Transverse colon (tissue), 4 donors: ENCODE data around the gene ZNF621. TPM values are rescaled to one million over a fixed set of nuclear protein-coding genes. Genes with fewer than 3 reads are reported as not detected.

ENCODE experiments used
- DNase-seq: peaks from one replicate; pipeline ENCODE4 v3.0.0-alpha.2; 2019
- H3K27ac ChIP-seq, 4 donors: fragments of 200-600 bp; sonication (generic); 2 replicates each; pipeline ENCODE4 v1.5.1; 2016 to 2018; ENCODE audit warnings: inconsistent platforms in 4 of 4
- H3K27me3 ChIP-seq: fragments of 200-600 bp; sonication (generic); 2 replicates; pipeline ENCODE4 v1.5.1; 2017; ENCODE audit warnings: inconsistent platforms
- H3K36me3 ChIP-seq, 4 donors: fragments of 200-600 bp; sonication (generic); 2 replicates each; pipeline ENCODE4 v1.5.1; 2017 to 2019; ENCODE audit warnings: inconsistent platforms in 4 of 4
- H3K4me1 ChIP-seq, 4 donors: fragments of 200-600 bp; sonication (generic); 2 replicates each; pipeline ENCODE4 v1.5.1; 2017 to 2020; ENCODE audit warnings: inconsistent platforms in 4 of 4
- H3K4me3 ChIP-seq, 4 donors: fragments of 200-600 bp; sonication (generic); 1 replicate in 1 of 4; 2 replicates in 3 of 4; pipeline versions ENCODE4 v1.5.1 to v1.6.1; 2017 to 2019; ENCODE audit warnings: inconsistent platforms in 4 of 4
- H3K9me3 ChIP-seq, 2 donors: fragments of 200-600 bp; sonication (generic); 2 replicates each; pipeline ENCODE4 v1.5.1; 2017 to 2019; ENCODE audit warnings: inconsistent platforms in 2 of 2
- CTCF ChIP-seq, 5 experiments: fragments of 200-600 bp in 3 of 5; fragments of 450-650 bp in 2 of 5; sonication (generic) in 3 of 5; IDR thresholded peaks; 1 replicate in 2 of 5; 2 replicates in 3 of 5; pipeline ENCODE4 v1.5.1; 2016 to 2017; ENCODE audit warnings: antibody characterized with exemption in 5 of 5, inconsistent platforms in 3 of 5, mild to moderate bottlenecking in 2 of 5, moderate library complexity in 1 of 5
- EP300 ChIP-seq: sonication (generic); formaldehyde crosslinking; IDR thresholded peaks from one replicate; pipeline ENCODE4 v1.6.1; 2017; ENCODE audit warnings: antibody characterized with exemption, low read depth
- POLR2A ChIP-seq: fragments of 450-650 bp; IDR thresholded peaks from one replicate; pipeline ENCODE4 v1.6.1; 2016; ENCODE audit warnings: antibody characterized with exemption, mild to moderate bottlenecking, moderate library complexity
- POLR2AphosphoS5 ChIP-seq, 3 donors: sonication (generic); formaldehyde crosslinking; IDR thresholded peaks; one replicate each; pipeline ENCODE4 v1.6.1; 2016; ENCODE audit warnings: antibody characterized with exemption in 3 of 3
- WGBS, 2 donors: methylation state at CpG; one replicate each; pipeline ENCODE4 v1.1.5; 2018; ENCODE audit warnings: low coverage in 1 of 2; 5-methylcytosine and 5-hydroxymethylcytosine counted together
- in situ Hi-C, 4 donors: fragments of 200-750 bp; cut with MboI; loops; one replicate each; pipeline versions ENCODE4 v1.15.0 to v1.15.1; 2017; ENCODE audit warnings: low sequenced_read_pairs in 3 of 4, low pct_ligation_motif_present in 1 of 4, low pct_unique_long_range_greater_than_20kb in 1 of 4
- intact Hi-C: fragments of 100-400 bp; cut with DNase I; formaldehyde crosslinking; loops from one replicate; pipeline ENCODE4 v1.15.1; 2023; ENCODE audit warnings: low total_unique reads
- total RNA-seq, 4 donors: library from RNA; depleted of rRNA; stranded (reverse); fragments of >200 nt; gene quantifications; one replicate each; pipeline ENCODE4 v1.1.0, GENCODE V29; 2016

The ZNF621 gene
- total RNA-seq, 4 donors from 2014 or later = 11.9 to 21.9 (median 16.2) TPM

DNA sequence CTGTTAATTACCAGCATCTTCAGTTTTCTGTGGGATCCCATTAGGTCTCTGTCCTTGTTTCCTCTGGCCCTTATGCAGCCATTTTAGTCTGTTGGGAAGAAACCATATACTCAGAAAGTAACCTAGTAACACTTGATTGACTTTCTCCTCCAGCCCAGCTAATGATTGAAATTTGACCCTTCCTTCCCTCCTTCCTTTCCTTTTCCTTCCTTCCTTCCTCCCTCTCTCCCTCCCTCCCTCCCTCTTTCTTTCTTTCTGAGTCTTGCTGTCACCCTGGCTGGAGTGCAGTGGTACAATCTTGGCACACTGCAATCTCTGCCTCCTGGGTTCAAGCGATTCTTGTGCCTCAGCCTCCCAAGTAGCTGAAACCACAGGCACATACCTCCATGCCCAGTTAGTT is 24.8 kb upstream of the ZNF621 start:
- WGBS, 2 donors = 92% methylated on average over 1 of the region's 1 CpG; no CpG with 5 or more reads in 1 of the 2 donors
- Histone ChIP-seq H3K36me3 (no peaks in the 10 kb centered on the region), H3K9me3 (no peaks in the 10 kb centered on the region), H3K27ac (no peak overlapping the region), H3K4me1 (peaks cover 0 to 7% (median 2%) of the 10 kb centered on the region in 4 donors), H3K27me3 (no peaks in the 10 kb centered on the region), H3K4me3 (no peak overlapping the region)
- no peak for DNase-seq
- intact Hi-C loops (no loop called here), in situ Hi-C loops (no loop called here)
- no peak for TF ChIP-seq POLR2A
- TF ChIP-seq POLR2AphosphoS5 (IDR thresholded peaks at IDR 0.05) = no peak

GRCh38 chr3:40502034-40502433 is 22.7 kb upstream of the ZNF621 start:
- intact Hi-C loops = no loop called here
- no peak for DNase-seq
- in situ Hi-C loops = no loop called here
- H3K36me3 ChIP-seq = no peaks in the 10 kb centered on the region
- H3K27me3 ChIP-seq = no peaks in the 10 kb centered on the region
- peaks cover 0 to 16% (median 13%) of the 10 kb centered on the region in 4 donors for H3K4me1 ChIP-seq
- 90 to 91% methylated on average over 1 to 2 of the region's 2 CpGs for WGBS, 2 donors
- no peaks in the 10 kb centered on the region for H3K9me3 ChIP-seq
- no peak overlapping the region for H3K27ac ChIP-seq
- H3K4me3 ChIP-seq = no peak overlapping the region
- TF ChIP-seq CTCF (IDR thresholded peaks at IDR 0.05) = no peak
- TF ChIP-seq POLR2AphosphoS5 (IDR thresholded peaks at IDR 0.05) = no peak
- no peak for TF ChIP-seq POLR2A

GRCh38 chr3:40504636-40505430 is 19.9 kb upstream of the ZNF621 start:
- Histone ChIP-seq H3K27me3 (no peaks in the 10 kb centered on the region), H3K9me3 (no peaks in the 10 kb centered on the region), H3K4me1 (peaks cover 0 to 16% (median 13%) of the 10 kb centered on the region in 4 donors), H3K4me3 (peak overlapping the region in 2 of 4 donors; percentile 55 to 63), H3K27ac (peak overlapping the region in 3 of 4 donors; percentile 77 to 86 (median 82)), H3K36me3 (no peaks in the 10 kb centered on the region)
- intact Hi-C loops = no loop called here
- no peak for DNase-seq
- TF ChIP-seq CTCF (IDR thresholded peaks at IDR 0.05) = no peak
- peak; percentile 43 to 59 (median 56) for TF ChIP-seq POLR2AphosphoS5 (IDR thresholded peaks at IDR 0.05)
- no peak for TF ChIP-seq EP300
- in situ Hi-C loops = no loop called here
- 49 to 64% methylated on average over 5 of the region's 5 CpGs for WGBS, 2 donors

GRCh38 chr3:40505599-40506462 is 18.9 kb upstream of the ZNF621 start, which contains the start of gene ZNF620:
TSS of gene ZNF620 (plus strand) at chr3:40506039. CDS start at chr3:40506353, 314 bp downstream.
- intact Hi-C loops = no loop called here
- peak; percentile 83 for DNase-seq
- WGBS, 2 donors = 5 to 10% methylated on average over 2 to 41 of the region's 44 CpGs
- Histone ChIP-seq H3K27me3 (no peaks in the 10 kb centered on the region), H3K9me3 (no peaks in the 10 kb centered on the region), H3K4me3 (peak within 1 kb of the TSS; percentile 55 to 77 (median 67)), H3K27ac (peak within 1 kb of the TSS; percentile 77 to 86 (median 83)), H3K36me3 (no peaks in the 10 kb centered on the region), H3K4me1 (peaks cover 0 to 16% (median 13%) of the 10 kb centered on the region in 4 donors)
- TF ChIP-seq POLR2A (peak; percentile 66), CTCF (IDR thresholded peaks at IDR 0.05) (peak in 3 of 5 experiments; percentile 15 to 35 (median 29)), POLR2AphosphoS5 (IDR thresholded peaks at IDR 0.05) (peak; percentile 47 to 73 (median 70)), EP300 (no peak)
- in situ Hi-C loops = no loop called here
